ENCODE data around the gene SPPL3.

DNA sequence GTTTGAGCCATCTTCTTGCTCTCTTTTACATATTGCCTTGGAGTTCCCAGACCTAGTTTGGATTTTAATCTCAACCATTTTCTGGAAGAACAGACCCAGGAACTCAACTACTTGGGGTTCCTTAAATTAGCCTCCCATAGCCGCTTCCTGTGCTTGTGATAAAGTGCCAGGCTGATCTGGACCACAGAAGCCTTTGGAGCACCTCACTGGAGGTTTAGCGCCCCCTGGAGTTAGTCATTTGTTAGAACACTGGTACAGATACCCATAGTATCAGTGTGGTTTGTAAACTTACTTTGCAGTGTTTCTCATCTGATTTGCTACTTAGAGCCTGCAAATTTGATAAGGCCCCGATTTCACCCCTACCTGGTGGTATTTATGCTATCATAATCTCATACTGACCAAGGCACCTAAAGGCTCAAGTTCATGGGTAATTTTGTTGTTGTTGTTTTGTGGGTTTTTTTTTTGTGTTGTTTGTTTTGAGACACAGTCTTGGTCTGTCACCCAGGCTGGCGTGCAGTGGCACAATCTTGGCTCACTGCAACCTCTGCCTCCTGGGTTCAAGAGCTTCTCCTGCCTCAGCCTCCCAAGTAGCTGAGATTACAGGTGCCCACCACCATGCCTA, 190.2 kb downstream of the SPPL3 start:
- no peak for TF ChIP-seq POLR2A (IDR thresholded peaks at IDR 0.05)
- TF ChIP-seq, protein P1, sequence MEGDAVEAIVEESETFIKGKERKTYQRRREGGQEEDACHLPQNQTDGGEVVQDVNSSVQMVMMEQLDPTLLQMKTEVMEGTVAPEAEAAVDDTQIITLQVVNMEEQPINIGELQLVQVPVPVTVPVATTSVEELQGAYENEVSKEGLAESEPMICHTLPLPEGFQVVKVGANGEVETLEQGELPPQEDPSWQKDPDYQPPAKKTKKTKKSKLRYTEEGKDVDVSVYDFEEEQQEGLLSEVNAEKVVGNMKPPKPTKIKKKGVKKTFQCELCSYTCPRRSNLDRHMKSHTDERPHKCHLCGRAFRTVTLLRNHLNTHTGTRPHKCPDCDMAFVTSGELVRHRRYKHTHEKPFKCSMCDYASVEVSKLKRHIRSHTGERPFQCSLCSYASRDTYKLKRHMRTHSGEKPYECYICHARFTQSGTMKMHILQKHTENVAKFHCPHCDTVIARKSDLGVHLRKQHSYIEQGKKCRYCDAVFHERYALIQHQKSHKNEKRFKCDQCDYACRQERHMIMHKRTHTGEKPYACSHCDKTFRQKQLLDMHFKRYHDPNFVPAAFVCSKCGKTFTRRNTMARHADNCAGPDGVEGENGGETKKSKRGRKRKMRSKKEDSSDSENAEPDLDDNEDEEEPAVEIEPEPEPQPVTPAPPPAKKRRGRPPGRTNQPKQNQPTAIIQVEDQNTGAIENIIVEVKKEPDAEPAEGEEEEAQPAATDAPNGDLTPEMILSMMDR (IDR thresholded peaks at IDR 0.05) = peak; percentile 56 to 93 (median 84)
